ENCODE data around the gene GABBR2. TPM values are rescaled to one million over a fixed set of nuclear protein-coding genes. Genes with fewer than 3 reads are reported as not detected.

Gene GABBR2
- total RNA-seq, 1 donor from 2014 or later: 0.74 TPM

GRCh38 chr9:98375138-98375726, 333.5 kb downstream of the GABBR2 start:
- H3K4me3 Mint-ChIP-seq: no peak overlapping the region
- TF ChIP-seq, protein P1, sequence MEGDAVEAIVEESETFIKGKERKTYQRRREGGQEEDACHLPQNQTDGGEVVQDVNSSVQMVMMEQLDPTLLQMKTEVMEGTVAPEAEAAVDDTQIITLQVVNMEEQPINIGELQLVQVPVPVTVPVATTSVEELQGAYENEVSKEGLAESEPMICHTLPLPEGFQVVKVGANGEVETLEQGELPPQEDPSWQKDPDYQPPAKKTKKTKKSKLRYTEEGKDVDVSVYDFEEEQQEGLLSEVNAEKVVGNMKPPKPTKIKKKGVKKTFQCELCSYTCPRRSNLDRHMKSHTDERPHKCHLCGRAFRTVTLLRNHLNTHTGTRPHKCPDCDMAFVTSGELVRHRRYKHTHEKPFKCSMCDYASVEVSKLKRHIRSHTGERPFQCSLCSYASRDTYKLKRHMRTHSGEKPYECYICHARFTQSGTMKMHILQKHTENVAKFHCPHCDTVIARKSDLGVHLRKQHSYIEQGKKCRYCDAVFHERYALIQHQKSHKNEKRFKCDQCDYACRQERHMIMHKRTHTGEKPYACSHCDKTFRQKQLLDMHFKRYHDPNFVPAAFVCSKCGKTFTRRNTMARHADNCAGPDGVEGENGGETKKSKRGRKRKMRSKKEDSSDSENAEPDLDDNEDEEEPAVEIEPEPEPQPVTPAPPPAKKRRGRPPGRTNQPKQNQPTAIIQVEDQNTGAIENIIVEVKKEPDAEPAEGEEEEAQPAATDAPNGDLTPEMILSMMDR (IDR thresholded peaks at IDR 0.05; ENCODE audit: unreplicated experiment): no peak
- no peaks in the 10 kb centered on the region for H3K36me3 Mint-ChIP-seq
- DNase-seq (ENCODE audit: low spot score in 2 of 2, unreplicated experiment in 2 of 2): no peak
- no peaks in the 10 kb centered on the region for H3K9me3 Mint-ChIP-seq
- no peak overlapping the region for H3K27ac Mint-ChIP-seq
- H3K4me1 Mint-ChIP-seq: peaks cover 12% of the 10 kb centered on the region
- no peaks in the 10 kb centered on the region for H3K27me3 Mint-ChIP-seq (ENCODE audit: low read depth)

DNA sequence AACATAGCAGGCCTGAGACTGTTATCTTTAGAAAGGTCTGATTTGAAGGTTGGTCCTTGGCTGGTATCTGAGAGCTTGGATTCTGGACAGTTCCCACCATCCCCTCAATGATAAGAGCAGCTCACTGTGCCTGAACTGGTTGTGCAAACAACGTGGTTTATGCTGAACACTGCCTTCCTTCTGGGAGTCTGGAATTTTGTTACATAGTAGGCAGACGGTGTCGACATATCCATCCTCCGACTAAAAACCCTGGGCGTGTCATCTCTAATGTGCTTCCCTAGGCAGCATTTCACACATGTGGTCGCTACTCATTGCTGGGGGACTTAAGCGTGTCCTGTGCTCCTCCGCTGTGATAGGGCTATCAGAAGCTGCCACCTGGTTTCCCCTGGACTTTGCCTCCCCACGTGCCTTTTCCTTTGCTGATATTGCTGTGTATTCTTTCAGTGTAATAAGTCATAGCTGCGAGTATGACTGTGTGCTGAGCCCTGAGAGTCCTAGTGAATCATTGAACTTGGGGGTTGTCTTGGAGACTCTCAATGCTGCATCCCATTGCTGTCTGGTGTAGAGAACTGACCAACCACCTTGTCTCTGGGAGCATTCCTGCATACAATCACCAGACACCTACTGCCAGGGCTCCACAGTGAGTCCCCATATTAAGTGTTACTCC, 334.2 kb downstream of the GABBR2 start:
- no peak overlapping the region for H3K4me3 Mint-ChIP-seq
- TF ChIP-seq, protein P1 (IDR thresholded peaks at IDR 0.05; ENCODE audit: unreplicated experiment): no peak
- H3K27me3 Mint-ChIP-seq (ENCODE audit: low read depth): no peaks in the 10 kb centered on the region
- H3K4me1 Mint-ChIP-seq: peaks cover 8% of the 10 kb centered on the region
- no peak overlapping the region for H3K27ac Mint-ChIP-seq
- no peaks in the 10 kb centered on the region for H3K9me3 Mint-ChIP-seq
- DNase-seq (ENCODE audit: low spot score in 2 of 2, unreplicated experiment in 2 of 2): no peak
- no peaks in the 10 kb centered on the region for H3K36me3 Mint-ChIP-seq

- H3K4me1 Mint-ChIP-seq: peaks cover 8% of the 10 kb centered on the region
- TF ChIP-seq, protein P1 (IDR thresholded peaks at IDR 0.05; ENCODE audit: unreplicated experiment): no peak
- H3K36me3 Mint-ChIP-seq: no peaks in the 10 kb centered on the region
- H3K27me3 Mint-ChIP-seq (ENCODE audit: low read depth): no peaks in the 10 kb centered on the region
- no peak overlapping the region for H3K4me3 Mint-ChIP-seq
- DNase-seq (ENCODE audit: low spot score in 2 of 2, unreplicated experiment in 2 of 2): no peak
- no peaks in the 10 kb centered on the region for H3K9me3 Mint-ChIP-seq
- no peak overlapping the region for H3K27ac Mint-ChIP-seq
These were observed 335.1 kb downstream of the GABBR2 start for GRCh38 chr9:98373609-98374008.

DNA sequence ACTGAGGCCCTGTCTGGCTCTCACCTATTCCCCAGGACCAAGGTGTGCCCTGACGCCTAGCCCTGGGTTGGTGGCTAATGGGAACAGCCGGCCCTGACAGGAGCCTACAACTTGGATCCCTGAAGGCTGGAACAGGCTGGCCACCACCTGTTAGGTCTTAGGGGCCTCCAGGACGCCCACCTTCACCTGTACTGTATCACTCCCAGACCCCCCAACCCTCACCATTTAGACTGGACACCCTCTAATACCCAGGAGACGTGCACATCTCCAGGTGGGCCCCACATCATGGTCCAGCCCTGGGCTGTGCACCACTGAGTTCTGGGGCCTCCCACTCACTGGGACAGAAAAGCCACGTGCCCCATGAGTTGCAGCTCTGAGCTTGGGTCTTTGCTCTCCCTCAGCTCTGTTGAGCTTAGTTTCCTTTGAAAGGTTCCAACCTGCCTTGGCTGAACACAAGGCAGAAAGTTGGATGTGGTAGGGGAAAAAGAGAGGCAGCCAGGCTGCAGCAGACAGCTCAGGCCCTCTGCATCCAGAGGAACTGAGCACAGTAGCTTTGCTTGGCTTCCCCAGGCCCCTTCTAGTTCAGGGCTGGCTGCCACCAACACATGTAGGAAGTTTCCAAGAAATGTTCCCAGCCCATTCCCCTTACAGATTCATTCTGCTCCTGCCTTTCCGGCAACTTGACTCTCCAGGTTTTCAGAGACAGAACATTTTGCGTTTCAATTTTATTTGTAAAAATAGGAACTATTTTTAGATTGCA, 336.5 kb downstream of the GABBR2 start:
- Mint-ChIP-seq H3K4me3 (no peak overlapping the region), H3K36me3 (no peaks in the 10 kb centered on the region), H3K27me3 (ENCODE audit: low read depth) (peaks cover 1% of the 10 kb centered on the region), H3K4me1 (peaks cover 5% of the 10 kb centered on the region), H3K9me3 (no peaks in the 10 kb centered on the region), H3K27ac (no peak overlapping the region)
- no peak for DNase-seq (ENCODE audit: low spot score in 2 of 2, unreplicated experiment in 2 of 2)
- TF ChIP-seq, protein P1 (IDR thresholded peaks at IDR 0.05; ENCODE audit: unreplicated experiment): no peak

DNA sequence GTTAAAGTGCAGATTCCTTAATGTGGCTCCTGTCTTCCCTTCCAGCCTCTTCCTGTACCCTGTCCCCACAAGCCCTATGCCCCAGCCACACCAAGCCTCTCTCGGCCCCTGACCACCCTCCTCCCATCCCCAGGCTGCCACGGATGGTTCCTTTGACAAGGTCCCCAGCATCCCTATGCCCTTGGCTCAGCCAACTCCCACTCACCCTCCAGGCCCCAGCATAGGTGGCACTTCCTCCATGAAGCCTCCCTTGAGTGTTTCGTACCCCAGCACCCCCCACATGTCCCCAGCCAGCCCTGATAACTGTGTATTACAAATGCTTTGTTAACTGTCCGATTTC, 337.8 kb downstream of the GABBR2 start:
- Mint-ChIP-seq H3K4me1 (peaks cover 5% of the 10 kb centered on the region), H3K9me3 (no peaks in the 10 kb centered on the region), H3K27me3 (ENCODE audit: low read depth) (peaks cover 2% of the 10 kb centered on the region), H3K27ac (no peak overlapping the region), H3K4me3 (no peak overlapping the region), H3K36me3 (no peaks in the 10 kb centered on the region)
- TF ChIP-seq, protein P1 (IDR thresholded peaks at IDR 0.05; ENCODE audit: unreplicated experiment): no peak
- no peak for DNase-seq (ENCODE audit: low spot score in 2 of 2, unreplicated experiment in 2 of 2)

Data from mesothelial cell of epicardium (in vitro differentiated cells).